ENCODE measurements around the gene CCSER1.
"Not testable (repeated sequence)": the region's sequence is repeated elsewhere in the genome, so short reads cannot be mapped to it uniquely, and the experiment has no call there.

Gene CCSER1

DNA sequence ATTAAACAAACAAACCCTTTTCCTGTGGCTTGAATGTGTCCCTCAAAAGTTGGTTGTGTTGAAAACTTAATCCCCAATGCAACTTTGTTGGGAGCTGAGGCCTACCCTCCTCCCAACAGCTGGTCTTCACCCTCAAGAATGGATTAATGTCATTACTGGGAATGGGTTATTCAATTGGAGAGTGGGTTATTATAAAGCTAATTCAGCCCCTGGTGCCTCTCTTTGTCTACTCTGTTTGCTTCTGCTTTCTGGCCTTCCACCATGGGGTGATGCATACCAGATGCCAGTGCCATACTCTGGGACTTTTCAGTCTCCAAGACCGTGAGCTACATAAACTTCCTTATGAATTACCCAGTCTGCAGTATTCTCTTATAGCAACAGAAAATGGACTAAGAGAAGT, 706.5 kb downstream of the CCSER1 start:
- DNase-seq (ENCODE audit: low read depth, low spot score) = no peak

DNA sequence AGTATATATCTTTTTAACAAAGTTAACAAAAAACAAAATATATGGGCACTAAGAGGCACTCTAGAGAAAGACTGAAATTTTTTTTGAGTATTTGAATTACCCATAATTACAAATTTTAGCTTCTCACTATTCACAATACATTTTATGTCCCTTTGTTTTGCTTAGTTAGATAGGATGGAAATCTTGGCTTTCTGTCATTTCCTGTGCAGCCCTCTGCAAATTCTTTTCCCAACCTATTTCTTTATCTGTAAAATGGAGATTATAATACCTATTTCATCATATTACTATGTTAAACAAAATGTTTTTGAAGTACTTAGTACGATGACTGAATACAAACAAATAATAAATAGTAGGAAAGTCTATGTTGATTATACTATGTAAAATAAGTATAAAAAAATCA, 710.0 kb downstream of the CCSER1 start:
- DNase-seq (ENCODE audit: low read depth, low spot score) = no peak

GRCh38 chr4:90838859-90839258, 711.7 kb downstream of the CCSER1 start:
- not testable (repeated sequence) for DNase-seq (ENCODE audit: low read depth, low spot score)

DNA sequence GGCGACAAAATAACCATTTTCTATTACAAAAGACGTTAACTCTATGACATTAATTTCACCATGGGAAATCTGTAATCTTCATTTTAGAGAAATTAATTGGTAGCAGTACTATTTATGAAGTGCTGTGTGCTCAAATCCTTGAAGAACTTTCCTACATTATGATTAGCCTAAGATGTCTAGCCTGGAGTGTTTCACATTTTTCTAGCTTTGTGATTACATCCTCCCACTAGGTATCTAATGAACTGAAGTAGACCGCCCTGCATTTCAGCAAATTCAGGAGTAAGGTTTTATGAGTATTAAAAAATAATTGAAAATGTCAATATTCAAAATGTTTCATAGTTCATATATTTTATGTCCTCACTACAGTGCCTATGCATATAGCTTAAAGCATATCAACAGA, 713.1 kb downstream of the CCSER1 start:
- DNase-seq (ENCODE audit: low read depth, low spot score) = no peak

- no peak for DNase-seq (ENCODE audit: low read depth, low spot score)
Observed at GRCh38 chr4:90840828-90841227, 713.6 kb downstream of the CCSER1 start.

DNA sequence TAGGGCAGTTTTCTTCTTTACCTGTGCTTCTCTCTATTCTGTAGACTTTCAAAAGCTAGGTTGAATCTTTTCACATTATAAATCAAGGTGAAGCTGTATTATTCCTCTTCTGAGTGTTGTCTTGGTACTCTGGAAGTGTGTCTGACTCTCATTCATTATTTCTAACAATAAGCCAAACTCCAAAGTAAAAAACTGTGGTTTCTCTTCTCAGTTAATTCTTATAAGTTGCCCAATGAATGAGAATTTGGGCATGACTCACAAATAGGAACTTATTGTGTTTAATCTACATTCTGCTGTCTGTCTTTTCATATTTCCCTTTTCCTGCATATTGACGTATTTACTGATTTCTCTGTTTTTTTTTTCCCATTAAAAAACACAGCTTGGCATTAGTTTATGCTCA, 714.5 kb downstream of the CCSER1 start:
- DNase-seq (ENCODE audit: low read depth, low spot score) = peak; percentile 17

DNA sequence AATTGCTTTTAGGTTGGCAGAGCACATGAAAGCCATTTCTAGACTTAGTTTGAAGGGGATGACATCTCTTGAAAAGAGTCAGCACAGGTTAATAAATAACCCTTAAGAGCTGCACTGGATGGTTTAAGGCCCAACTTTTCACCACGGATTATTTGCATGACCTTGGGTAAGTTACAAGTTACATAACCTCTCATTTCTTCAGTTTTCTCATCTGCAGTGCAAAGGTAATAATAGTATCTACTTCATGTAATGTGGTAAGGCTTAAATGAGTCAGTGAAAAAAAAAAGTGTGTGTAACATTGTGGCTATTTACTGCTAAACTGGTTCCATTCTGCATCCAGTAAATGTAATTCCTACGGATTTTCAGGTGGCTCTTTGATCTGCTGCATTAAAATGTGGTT, 715.8 kb downstream of the CCSER1 start:
- DNase-seq (ENCODE audit: low read depth, low spot score) = no peak

DNA sequence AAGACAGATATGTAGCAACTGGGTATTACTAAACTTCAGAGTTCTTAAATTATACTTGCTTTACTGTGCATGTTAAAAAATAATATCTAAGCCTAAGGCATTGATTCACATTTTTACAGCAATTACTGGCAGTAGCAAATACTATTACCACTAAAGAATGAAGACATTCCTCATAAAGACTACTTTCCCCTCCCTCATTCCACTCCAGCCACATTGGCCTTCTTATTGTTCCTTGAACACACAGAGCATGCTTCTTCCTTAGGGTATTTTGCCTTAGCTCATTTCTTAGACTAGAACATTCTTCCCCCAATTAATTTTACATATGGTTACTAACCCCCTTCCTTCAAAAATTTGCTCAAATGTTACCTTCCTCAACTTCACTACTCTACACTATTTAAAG, 717.0 kb downstream of the CCSER1 start:
- peak; percentile 14 for DNase-seq (ENCODE audit: low read depth, low spot score)

- no peak for DNase-seq (ENCODE audit: low read depth, low spot score)
Observed at GRCh38 chr4:90845777-90846176, 718.6 kb downstream of the CCSER1 start.

- no peak for DNase-seq (ENCODE audit: low read depth, low spot score)
Observed at GRCh38 chr4:90852237-90852636, 725.0 kb downstream of the CCSER1 start.

GRCh38 chr4:90855111-90855510, 727.9 kb downstream of the CCSER1 start:
- DNase-seq (ENCODE audit: low read depth, low spot score) = no peak

- DNase-seq (ENCODE audit: low read depth, low spot score) = no peak
Observed at GRCh38 chr4:90857081-90857820, 730.1 kb downstream of the CCSER1 start.

DNA sequence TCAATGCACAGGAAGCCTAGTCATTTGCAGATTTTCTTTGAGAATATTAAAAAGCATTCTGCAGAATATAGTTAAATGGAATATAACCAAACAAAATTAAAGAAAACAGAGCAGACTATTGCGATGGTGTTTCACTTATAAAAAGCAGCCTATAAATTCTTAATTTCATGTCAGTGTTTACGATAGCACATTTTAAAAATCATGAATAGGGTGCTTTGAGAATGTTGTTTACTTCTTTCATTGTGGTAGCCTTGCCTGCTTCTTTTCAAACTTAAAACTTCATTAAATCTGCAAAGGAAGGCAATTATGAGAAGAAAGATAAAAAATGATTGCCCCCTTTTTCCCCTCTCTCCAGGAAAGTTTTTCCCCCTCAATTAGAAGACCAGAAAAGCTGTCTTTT, 748.6 kb downstream of the CCSER1 start:
- DNase-seq (ENCODE audit: low read depth, low spot score) = no peak

GRCh38 chr4:90876296-90876695, 749.1 kb downstream of the CCSER1 start:
- no peak for DNase-seq (ENCODE audit: low read depth, low spot score)

DNA sequence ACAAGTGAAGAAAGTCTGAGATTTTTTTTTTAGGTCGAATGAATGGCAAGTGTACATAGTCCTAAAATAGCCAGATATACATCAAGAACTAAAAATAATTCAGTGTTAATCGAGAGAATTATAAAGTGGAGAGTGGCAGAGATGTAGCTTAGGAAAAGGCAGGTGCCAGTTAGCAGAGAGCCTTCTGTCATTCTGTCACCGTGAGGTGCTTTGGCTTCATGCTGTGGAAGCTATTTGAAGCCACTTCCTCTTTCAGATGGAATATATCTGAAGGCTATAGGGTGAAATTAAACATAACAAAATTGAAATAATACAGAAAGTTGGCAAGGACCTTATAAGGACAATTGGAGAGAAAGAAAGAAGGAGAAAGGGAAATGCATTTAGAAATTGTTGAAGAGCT, 756.3 kb downstream of the CCSER1 start:
- no peak for DNase-seq (ENCODE audit: low read depth, low spot score)

- no peak for DNase-seq (ENCODE audit: low read depth, low spot score)
Observed at GRCh38 chr4:90888571-90888970, 761.4 kb downstream of the CCSER1 start.

- DNase-seq (ENCODE audit: low read depth, low spot score) = no peak
Observed at GRCh38 chr4:90889171-90889570, 762.0 kb downstream of the CCSER1 start.

DNA sequence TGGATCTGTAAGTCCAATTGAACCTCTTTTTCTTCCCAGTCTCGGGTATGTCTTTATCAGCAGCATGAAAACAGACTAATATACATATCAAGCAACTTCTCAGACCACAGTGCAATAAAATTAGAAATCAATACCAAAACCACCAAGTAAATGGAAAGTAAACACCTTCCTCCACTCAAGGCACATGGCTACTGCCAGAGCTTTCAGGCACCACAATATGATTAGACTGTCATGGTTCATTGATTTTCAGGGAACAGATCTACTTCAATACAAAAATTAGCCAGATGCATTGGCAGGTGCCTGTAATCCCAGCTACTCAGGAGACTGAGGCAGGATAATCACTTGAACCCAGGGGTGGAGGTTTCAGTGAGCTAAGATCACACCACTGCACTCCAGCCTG, 776.2 kb downstream of the CCSER1 start:
- not testable (repeated sequence) for DNase-seq (ENCODE audit: low read depth, low spot score)

DNA sequence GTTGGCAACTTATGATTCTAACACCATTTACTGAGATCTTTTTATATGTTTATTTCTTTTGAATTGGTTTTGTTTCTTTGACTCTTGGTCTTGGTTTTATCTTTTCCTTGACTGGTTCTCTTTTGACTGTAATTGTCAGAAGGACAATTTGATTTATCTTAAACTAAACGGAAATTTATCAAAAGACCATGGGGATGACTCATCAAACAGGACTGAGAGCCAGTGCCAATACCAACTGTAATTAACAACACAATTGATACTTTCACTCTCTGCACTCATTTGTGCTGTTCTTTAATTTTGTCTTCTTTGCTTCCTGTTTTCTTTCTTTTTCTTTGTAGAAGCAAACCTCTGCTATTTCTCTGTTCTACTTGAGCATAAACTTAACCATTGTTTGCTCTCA, 776.8 kb downstream of the CCSER1 start:
- DNase-seq (ENCODE audit: low read depth, low spot score) = peak; percentile 34

- no peak for DNase-seq (ENCODE audit: low read depth, low spot score)
Observed at GRCh38 chr4:90906239-90906638, 779.0 kb downstream of the CCSER1 start.

DNA sequence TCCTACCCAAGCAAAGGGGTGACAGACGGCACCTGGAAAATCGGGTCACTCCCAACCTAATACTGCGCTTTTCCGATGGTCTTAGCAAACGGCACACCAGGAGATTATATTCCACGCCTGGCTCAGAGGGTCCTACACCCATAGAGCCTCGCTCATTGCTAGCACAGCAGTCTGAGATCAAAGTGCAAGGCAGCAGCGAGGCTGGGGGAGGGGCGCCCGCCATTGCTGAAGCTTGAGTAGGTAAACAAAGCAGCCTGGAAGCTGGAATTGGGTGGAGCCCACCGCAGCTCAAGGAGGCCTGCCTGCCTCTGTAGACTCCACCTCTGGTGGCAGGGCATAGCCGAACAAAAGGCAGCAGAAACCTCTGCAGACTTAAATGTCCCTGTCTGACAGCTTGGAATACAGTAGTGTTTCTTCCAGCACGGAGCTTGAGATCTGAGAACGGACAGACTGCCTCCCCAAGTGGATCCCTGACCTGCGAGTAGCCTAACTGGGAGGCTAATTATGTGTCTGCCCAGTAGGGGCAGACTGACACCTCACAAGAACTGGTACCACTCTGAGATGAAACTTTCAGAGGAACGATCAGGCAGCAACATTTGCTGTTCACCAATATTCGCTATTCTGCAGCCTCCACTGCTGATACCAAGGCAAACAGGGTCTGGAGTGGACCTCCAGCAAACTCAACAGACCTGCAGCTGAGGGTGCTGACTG, 784.7 kb downstream of the CCSER1 start:
- DNase-seq (ENCODE audit: low read depth, low spot score) = not testable (repeated sequence)

DNA sequence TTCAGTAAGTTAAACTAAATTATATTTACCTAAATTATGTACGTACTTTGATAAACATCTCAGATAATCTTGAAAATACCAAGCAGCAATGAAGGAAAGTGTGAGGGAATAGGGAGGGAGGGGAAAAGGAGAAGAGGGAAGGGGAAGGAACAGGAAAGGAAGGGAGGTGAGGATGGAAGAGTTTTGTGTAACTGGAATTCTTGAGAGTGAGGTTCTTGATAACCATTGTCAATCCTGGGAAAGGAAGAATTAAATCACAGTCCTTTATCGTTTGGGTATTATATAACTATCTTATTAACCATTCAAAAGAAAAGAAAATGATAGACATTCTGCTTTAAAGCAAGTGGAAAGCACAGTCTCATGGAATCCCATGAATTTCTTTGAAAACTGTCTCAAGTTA, 795.0 kb downstream of the CCSER1 start:
- DNase-seq (ENCODE audit: low read depth, low spot score) = no peak

GRCh38 chr4:90926957-90927356, 799.8 kb downstream of the CCSER1 start:
- DNase-seq (ENCODE audit: low read depth, low spot score) = no peak

Data from astrocyte of the hippocampus (primary cell).